Smooth muscle cell of the pulmonary artery (primary cell): ENCODE measurements around the gene IGLON5. TPM values are rescaled to one million over a fixed set of nuclear protein-coding genes. Genes with fewer than 3 reads are reported as not detected.

Experiments used
- total RNA-seq: library from RNA; depleted of rRNA; stranded (reverse); fragments of >200 nt; gene quantifications from 2 replicates; pipeline ENCODE4 v1.2.3, GENCODE V29; 2014

The IGLON5 gene
- 0.13 TPM in 2 replicates for total RNA-seq

DNA sequence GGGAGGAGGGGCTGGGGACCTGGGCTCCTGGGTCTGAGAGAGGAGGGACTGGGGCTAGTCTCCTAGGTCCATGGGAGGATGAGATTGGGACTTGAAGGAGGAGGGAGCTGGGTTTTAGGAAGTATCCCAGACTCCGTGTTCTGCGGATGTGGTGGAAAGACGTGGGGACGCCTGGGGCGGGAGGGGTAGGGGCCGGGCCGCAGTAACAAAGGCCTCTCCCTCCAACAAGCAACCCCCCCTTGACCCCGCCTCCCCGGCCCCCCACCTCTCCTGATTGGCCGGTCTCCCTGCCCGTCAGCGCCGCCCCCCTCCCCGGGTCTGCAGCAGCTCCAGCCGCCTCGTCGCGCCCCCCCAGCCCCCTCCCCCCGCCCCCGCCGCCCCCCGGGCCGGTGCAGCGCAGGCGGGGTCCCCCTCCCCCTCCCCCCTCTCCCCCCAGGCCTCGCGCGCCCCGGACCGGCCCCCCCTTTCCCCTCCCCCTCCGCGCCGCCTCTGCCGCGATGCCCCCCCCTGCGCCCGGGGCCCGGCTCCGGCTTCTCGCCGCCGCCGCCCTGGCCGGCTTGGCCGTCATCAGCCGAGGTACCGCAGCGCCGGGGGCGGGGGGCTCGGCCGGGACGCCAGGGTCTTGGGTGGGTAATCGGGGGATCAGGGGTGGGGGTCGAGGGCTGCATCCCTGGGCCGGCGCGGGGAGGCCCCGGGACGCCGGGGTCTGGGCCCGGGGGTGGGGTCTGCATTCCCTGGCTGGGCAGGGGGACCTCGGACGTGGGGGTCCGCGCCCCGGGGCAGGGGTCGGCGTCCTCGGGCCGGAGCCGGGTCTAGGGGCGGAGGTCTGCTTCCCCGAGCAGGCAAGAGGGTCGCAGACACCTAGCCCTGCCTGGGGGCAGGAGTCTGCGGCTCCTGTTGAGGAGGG, at the start of gene IGLON5:
IGLON5 (plus strand) TSS at position 294 of the 907 bp plus-strand sequence; CDS start at position 498, 204 bp downstream.

GRCh38 chr19:51341976-51342580, 30.6 kb downstream of the IGLON5 start, which contains the start of gene VSIG10L:
Gene VSIG10L, minus strand, starts transcription at chr19:51342139. Its CDS starts 15 bp downstream, at chr19:51342124.

DNA sequence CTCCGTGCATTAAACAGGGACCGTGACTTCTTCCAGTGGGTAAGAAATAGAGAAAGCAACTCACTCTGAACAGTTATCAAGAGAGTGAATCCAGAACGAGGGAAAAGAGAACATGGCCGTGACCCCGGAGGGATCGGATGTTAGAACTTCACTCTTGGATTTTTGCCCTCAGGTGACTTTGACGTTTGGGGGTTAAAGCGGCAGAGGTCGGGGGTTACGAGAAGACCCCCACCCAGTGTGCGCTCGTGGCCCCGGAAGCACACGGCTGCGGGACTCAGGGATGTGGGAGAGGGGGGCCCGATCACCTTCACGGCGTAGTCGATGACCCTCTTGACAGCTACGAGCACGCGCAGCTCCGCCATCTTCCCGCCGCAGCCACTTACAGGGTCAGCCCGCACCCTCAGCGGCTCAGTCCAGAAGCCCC, 54.5 kb downstream of the IGLON5 start, which contains the start of gene ETFB:
ETFB (minus strand) TSS at position 424 of the 424 bp plus-strand sequence; CDS start at position 362, 62 bp downstream.

GRCh38 chr19:51368366-51369282, 57.2 kb downstream of the IGLON5 start, which contains the start of gene CLDND2:
Gene CLDND2, minus strand, starts transcription at chr19:51369003. Its CDS starts 426 bp downstream, at chr19:51368577.

DNA sequence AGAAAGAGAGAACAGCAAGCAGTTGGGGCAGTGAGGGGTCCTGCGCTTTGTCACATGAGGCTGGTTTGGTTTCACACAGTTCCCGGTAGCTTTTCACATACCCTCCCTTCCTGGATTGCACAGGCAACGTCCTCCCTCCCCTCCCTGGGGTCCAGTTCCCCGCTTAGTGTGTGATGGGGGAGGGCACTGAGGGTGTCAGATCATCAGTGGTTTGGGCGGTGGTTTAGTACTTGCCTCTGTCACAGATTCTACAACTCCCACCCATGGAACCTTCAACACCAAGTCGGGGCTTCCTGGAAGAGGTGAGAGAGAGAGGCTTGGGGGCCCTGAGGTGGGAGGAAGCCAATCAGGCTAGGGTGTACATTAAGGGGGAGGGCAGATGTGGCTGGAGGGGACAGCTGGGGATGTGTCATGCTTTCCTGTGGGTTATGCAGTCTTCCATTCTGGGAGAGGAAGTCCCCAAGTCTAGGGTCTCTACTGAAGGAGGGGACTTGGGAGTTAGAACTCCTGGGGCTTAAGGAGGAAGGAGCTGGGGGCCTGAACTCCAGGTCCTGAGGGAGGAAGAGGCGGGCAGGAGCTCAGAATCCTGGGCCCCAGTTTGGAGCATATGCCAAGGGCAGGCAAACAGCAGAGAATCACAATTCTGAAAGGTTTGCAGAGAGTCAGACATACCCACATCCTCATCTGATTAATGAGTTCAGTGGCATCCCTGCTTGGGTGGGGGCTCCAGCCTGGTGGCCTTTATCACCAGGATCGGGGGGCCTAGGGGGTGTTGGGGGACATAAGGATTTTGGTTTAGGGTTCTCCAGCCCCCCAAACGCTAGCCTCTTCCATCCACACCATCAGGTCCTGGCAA, 61.4 kb downstream of the IGLON5 start, which contains the start of gene NKG7:
NKG7 (minus strand) TSS at position 6 of the 856 bp plus-strand sequence. CDS start 119 bp downstream, outside the sequence.

Other genes starting within 250 kb of the IGLON5 start
- not detected in 2 replicates for gene KLK13, start 246.6 kb upstream of the IGLON5 start, total RNA-seq
- not detected in 2 replicates for gene KLK14, start 228.8 kb upstream of the IGLON5 start, total RNA-seq
- 5.3 and 8.8 TPM in 2 replicates for gene CTU1, start 203.2 kb upstream of the IGLON5 start, total RNA-seq
- not detected in 2 replicates for gene SIGLEC9, start 186.7 kb upstream of the IGLON5 start, total RNA-seq
- gene SIGLEC7, start 169.3 kb upstream of the IGLON5 start, total RNA-seq, result not detected in 2 replicates
- not detected in 2 replicates for gene CD33, start 86.6 kb upstream of the IGLON5 start, total RNA-seq
- not detected in 2 replicates for gene SIGLECL1, start 60.6 kb upstream of the IGLON5 start, total RNA-seq
- gene VSIG10L, start 30.5 kb downstream of the IGLON5 start, total RNA-seq, result 0.91 and 1.2 TPM in 2 replicates
- 50.2 and 67.0 TPM in 2 replicates for gene ETFB, start 54.7 kb downstream of the IGLON5 start, total RNA-seq
- gene CLDND2, start 57.4 kb downstream of the IGLON5 start, total RNA-seq, result not detected in 2 replicates
- gene NKG7, start 61.0 kb downstream of the IGLON5 start, total RNA-seq, result not detected in 2 replicates
- not detected in 2 replicates for gene LIM2, start 76.3 kb downstream of the IGLON5 start, total RNA-seq
- not detected in 2 replicates for gene C19orf84, start 78.9 kb downstream of the IGLON5 start, total RNA-seq
- not detected in 2 replicates for gene SIGLEC10, start 106.0 kb downstream of the IGLON5 start, total RNA-seq
- not detected in 2 replicates for gene SIGLEC8, start 146.8 kb downstream of the IGLON5 start, total RNA-seq
- gene CEACAM18, start 166.9 kb downstream of the IGLON5 start, total RNA-seq, result not detected in 2 replicates
- not detected in 2 replicates for gene SIGLEC12, start 190.2 kb downstream of the IGLON5 start, total RNA-seq
- gene SIGLEC6, start 220.0 kb downstream of the IGLON5 start, total RNA-seq, result not detected in 2 replicates